Activated T-cell treated with anti-CD3 and anti-CD28 coated beads, Interleukin-2, amount 50 U/mL, for 24 hours (primary cell): ENCODE results near the gene KIF25.

Experiments used
- DNase-seq: peaks from one replicate; pipeline ENCODE4 v3.0.0-alpha.2; 2020
- H3K27ac Mint-ChIP-seq: 2 replicates; pipeline ENCODE4 v1.8.0; 2020; ENCODE audit warnings: mild to moderate bottlenecking, mixed read lengths
- H3K27me3 Mint-ChIP-seq: 2 replicates; pipeline ENCODE4 v1.8.0; 2020; ENCODE audit warnings: mixed read lengths
- H3K36me3 Mint-ChIP-seq: 2 replicates; pipeline ENCODE4 v1.8.0; 2020; ENCODE audit warnings: low read depth, mixed read lengths
- H3K4me1 Mint-ChIP-seq: 2 replicates; pipeline ENCODE4 v1.8.0; 2020; ENCODE audit warnings: low read depth, mixed read lengths
- H3K4me3 Mint-ChIP-seq: 2 replicates; pipeline ENCODE4 v1.8.0; 2020; ENCODE audit warnings: mild to moderate bottlenecking, moderate library complexity, mixed read lengths
- H3K9me3 Mint-ChIP-seq: 2 replicates; pipeline ENCODE4 v1.8.0; 2020; ENCODE audit warnings: mixed read lengths

Gene KIF25

GRCh38 chr6:168089186-168090063, 92.0 kb downstream of the KIF25 start:
- Mint-ChIP-seq H3K36me3 (no peaks in the 10 kb centered on the region), H3K27ac (no peak overlapping the region), H3K27me3 (no peaks in the 10 kb centered on the region), H3K4me1 (no peaks in the 10 kb centered on the region), H3K4me3 (no peak overlapping the region), H3K9me3 (peaks cover 2% of the 10 kb centered on the region)
- no peak for DNase-seq

GRCh38 chr6:168090064-168090690, 92.7 kb downstream of the KIF25 start:
- Mint-ChIP-seq H3K27me3 (no peaks in the 10 kb centered on the region), H3K9me3 (peaks cover 2% of the 10 kb centered on the region), H3K4me1 (no peaks in the 10 kb centered on the region), H3K27ac (no peak overlapping the region), H3K36me3 (no peaks in the 10 kb centered on the region), H3K4me3 (no peak overlapping the region)
- no peak for DNase-seq

GRCh38 chr6:168090706-168091105, 93.2 kb downstream of the KIF25 start:
- DNase-seq, result no peak
- Mint-ChIP-seq H3K4me1 (no peaks in the 10 kb centered on the region), H3K4me3 (no peak overlapping the region), H3K27ac (no peak overlapping the region), H3K36me3 (no peaks in the 10 kb centered on the region), H3K27me3 (no peaks in the 10 kb centered on the region), H3K9me3 (peaks cover 2% of the 10 kb centered on the region)

DNA sequence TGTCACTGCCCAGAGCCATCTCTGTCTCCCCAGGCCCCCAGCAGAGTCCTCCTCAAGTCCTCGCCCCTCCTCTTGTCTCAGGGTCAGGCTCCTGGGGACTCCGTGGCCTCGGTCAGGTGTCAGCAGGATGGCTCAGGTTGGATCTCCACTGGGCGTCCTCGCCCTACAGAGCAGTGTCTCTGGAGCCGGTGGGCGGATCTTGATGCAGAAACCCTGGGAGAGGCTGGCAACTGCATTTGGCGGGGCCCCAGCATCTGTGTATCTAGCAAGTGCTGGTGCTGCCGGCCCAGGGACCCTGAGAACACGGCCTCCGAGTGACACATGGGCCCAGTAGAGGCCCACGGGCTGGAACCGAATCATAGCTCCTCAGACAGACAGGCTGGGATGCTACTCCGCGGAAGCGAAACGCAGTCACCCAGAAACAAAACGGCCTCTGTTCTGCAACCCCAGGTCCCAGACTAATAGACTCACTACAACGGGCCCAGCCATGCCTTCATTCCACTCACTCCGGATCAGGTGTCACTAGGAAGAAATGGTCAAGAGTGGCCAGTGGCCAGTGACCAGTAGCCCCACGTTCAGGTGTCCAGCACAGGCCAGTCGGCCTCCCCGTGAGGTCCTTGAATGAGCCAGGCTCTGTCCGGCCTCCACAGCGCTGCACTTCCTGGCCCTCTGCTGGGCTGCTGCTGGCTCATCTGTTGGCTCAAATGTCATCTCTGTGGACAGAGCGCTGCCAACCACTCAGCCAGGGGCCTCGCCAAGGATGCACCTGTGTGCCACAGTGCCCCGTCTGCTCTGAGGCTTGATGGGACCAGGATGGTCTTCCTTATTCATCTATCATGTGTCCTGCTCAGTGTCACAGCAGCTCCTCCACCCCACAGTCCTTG, 94.2 kb downstream of the KIF25 start:
- H3K4me3 Mint-ChIP-seq, result no peak overlapping the region
- no peaks in the 10 kb centered on the region for H3K36me3 Mint-ChIP-seq
- no peak overlapping the region for H3K27ac Mint-ChIP-seq
- H3K4me1 Mint-ChIP-seq, result no peaks in the 10 kb centered on the region
- no peak for DNase-seq
- H3K27me3 Mint-ChIP-seq, result peaks cover 1% of the 10 kb centered on the region
- H3K9me3 Mint-ChIP-seq, result peaks cover 2% of the 10 kb centered on the region

DNA sequence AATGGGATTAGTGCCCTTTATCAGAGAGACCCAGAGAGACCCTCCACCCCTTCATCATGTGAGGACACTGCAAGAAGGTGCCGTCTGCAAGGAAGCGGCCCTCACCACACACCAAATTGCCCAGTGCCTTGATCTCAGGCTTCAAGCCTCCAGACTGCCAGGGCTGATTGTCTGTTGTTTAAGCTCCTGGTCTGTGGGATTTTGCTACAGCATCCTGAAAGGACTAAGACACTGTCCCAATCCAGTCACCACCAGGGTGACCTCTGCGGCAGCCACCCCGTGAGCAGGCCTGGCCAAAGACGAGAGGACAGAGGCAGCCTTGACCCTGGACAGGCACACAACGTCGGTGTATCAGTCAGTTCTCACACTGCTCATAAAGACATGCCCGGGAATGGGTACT, 95.1 kb downstream of the KIF25 start:
- peaks cover 2% of the 10 kb centered on the region for H3K9me3 Mint-ChIP-seq
- no peaks in the 10 kb centered on the region for H3K36me3 Mint-ChIP-seq
- H3K4me3 Mint-ChIP-seq, result no peak overlapping the region
- H3K4me1 Mint-ChIP-seq, result no peaks in the 10 kb centered on the region
- H3K27me3 Mint-ChIP-seq, result peaks cover 2% of the 10 kb centered on the region
- H3K27ac Mint-ChIP-seq, result no peak overlapping the region
- no peak for DNase-seq

- no peak for DNase-seq
- no peaks in the 10 kb centered on the region for H3K4me1 Mint-ChIP-seq
These were observed 95.6 kb downstream of the KIF25 start for GRCh38 chr6:168093071-168093505.

DNA sequence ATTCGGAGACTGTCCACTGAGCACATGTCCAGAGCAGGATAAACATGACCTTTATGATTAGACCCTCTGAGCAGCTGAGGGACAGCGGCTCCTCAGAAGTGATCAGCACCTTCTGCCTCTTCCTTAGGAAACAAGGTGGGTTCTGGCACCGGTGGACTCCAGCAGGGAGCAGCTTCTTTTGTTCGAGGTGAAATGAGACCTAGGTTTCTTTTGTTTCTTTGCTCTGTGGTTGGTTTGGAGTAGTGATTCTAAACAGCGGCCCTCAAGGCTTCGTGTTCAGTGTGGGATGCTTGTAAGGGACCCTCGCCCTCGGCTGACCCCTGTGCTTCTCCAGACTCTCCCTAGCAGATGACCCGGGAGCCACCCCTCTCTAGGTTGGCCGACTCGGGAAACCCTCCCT, 96.2 kb downstream of the KIF25 start:
- Mint-ChIP-seq H3K9me3 (peaks cover 2% of the 10 kb centered on the region), H3K4me3 (no peak overlapping the region), H3K36me3 (no peaks in the 10 kb centered on the region), H3K4me1 (no peaks in the 10 kb centered on the region), H3K27me3 (peaks cover 10% of the 10 kb centered on the region), H3K27ac (no peak overlapping the region)
- DNase-seq, result no peak

More at GRCh38 chr6:168093071-168093505, 95.6 kb downstream of the KIF25 start:
- Mint-ChIP-seq H3K27me3 (peaks cover 7% of the 10 kb centered on the region), H3K9me3 (peaks cover 2% of the 10 kb centered on the region), H3K27ac (no peak overlapping the region), H3K36me3 (no peaks in the 10 kb centered on the region), H3K4me3 (no peak overlapping the region)
